ENCODE data around the gene GPR26.
"Not testable (repeated sequence)": the region's sequence is repeated elsewhere in the genome, so short reads cannot be mapped to it uniquely, and the experiment has no call there.

The GPR26 gene

GRCh38 chr10:123729523-123729922 is 63.4 kb downstream of the GPR26 start:
- WGBS, 2 experiments (ENCODE audit: insufficient coverage in 2 of 2): 80 to 83% methylated on average over 3 to 4 of the region's 6 CpGs
- no peak overlapping the region for H3K27ac ChIP-seq (ENCODE audit: low read depth, low read length, severe bottlenecking)
- no peaks in the 10 kb centered on the region for H3K36me3 ChIP-seq (ENCODE audit: control insufficient read depth, insufficient read depth, low read length)
- no peaks in the 10 kb centered on the region for H3K9me3 ChIP-seq (ENCODE audit: control insufficient read depth, low read length)
- H3K4me1 ChIP-seq (ENCODE audit: control insufficient read depth, insufficient read depth, low read length, poor library complexity, severe bottlenecking): no peaks in the 10 kb centered on the region
- H3K4me3 ChIP-seq (ENCODE audit: extremely low read depth, insufficient read depth, low read length, poor library complexity, severe bottlenecking): no peak overlapping the region

- not testable (repeated sequence) for H3K27ac ChIP-seq (ENCODE audit: low read depth, low read length, severe bottlenecking); H3K4me1 ChIP-seq (ENCODE audit: control insufficient read depth, insufficient read depth, low read length, poor library complexity, severe bottlenecking); H3K36me3 ChIP-seq (ENCODE audit: control insufficient read depth, insufficient read depth, low read length); H3K4me3 ChIP-seq (ENCODE audit: extremely low read depth, insufficient read depth, low read length, poor library complexity, severe bottlenecking); H3K9me3 ChIP-seq (ENCODE audit: control insufficient read depth, low read length)
- WGBS, 2 experiments (ENCODE audit: insufficient coverage in 2 of 2): 65 to 90% methylated on average over 2 of the region's 4 CpGs
These were observed 70.8 kb downstream of the GPR26 start for GRCh38 chr10:123736917-123737316.

- 81 to 96% methylated on average over 4 to 7 of the region's 7 CpGs for WGBS, 2 experiments (ENCODE audit: insufficient coverage in 2 of 2)
- Histone ChIP-seq H3K4me3 (ENCODE audit: extremely low read depth, insufficient read depth, low read length, poor library complexity, severe bottlenecking) (no peak overlapping the region), H3K4me1 (ENCODE audit: control insufficient read depth, insufficient read depth, low read length, poor library complexity, severe bottlenecking) (peaks cover 12% of the 10 kb centered on the region), H3K9me3 (ENCODE audit: control insufficient read depth, low read length) (no peaks in the 10 kb centered on the region), H3K27ac (ENCODE audit: low read depth, low read length, severe bottlenecking) (no peak overlapping the region), H3K36me3 (ENCODE audit: control insufficient read depth, insufficient read depth, low read length) (no peaks in the 10 kb centered on the region)
These were observed 75.0 kb downstream of the GPR26 start for GRCh38 chr10:123741146-123741545.

- H3K36me3 ChIP-seq (ENCODE audit: control insufficient read depth, insufficient read depth, low read length): no peaks in the 10 kb centered on the region
- peaks cover 12% of the 10 kb centered on the region for H3K4me1 ChIP-seq (ENCODE audit: control insufficient read depth, insufficient read depth, low read length, poor library complexity, severe bottlenecking)
- H3K27ac ChIP-seq (ENCODE audit: low read depth, low read length, severe bottlenecking): no peak overlapping the region
- WGBS, 2 experiments (ENCODE audit: insufficient coverage in 2 of 2): 94 to 97% methylated on average over 5 of the region's 5 CpGs
- H3K9me3 ChIP-seq (ENCODE audit: control insufficient read depth, low read length): no peaks in the 10 kb centered on the region
- no peak overlapping the region for H3K4me3 ChIP-seq (ENCODE audit: extremely low read depth, insufficient read depth, low read length, poor library complexity, severe bottlenecking)
These were observed 75.6 kb downstream of the GPR26 start for GRCh38 chr10:123741711-123742110.

- no peak overlapping the region for H3K4me3 ChIP-seq (ENCODE audit: extremely low read depth, insufficient read depth, low read length, poor library complexity, severe bottlenecking)
- H3K9me3 ChIP-seq (ENCODE audit: control insufficient read depth, low read length): no peaks in the 10 kb centered on the region
- H3K4me1 ChIP-seq (ENCODE audit: control insufficient read depth, insufficient read depth, low read length, poor library complexity, severe bottlenecking): peaks cover 12% of the 10 kb centered on the region
- 82 to 95% methylated on average over 8 to 10 of the region's 10 CpGs for WGBS, 2 experiments (ENCODE audit: insufficient coverage in 2 of 2)
- no peak overlapping the region for H3K27ac ChIP-seq (ENCODE audit: low read depth, low read length, severe bottlenecking)
- no peaks in the 10 kb centered on the region for H3K36me3 ChIP-seq (ENCODE audit: control insufficient read depth, insufficient read depth, low read length)
These were observed 76.7 kb downstream of the GPR26 start for GRCh38 chr10:123742751-123743440.

- Histone ChIP-seq H3K4me3 (ENCODE audit: extremely low read depth, insufficient read depth, low read length, poor library complexity, severe bottlenecking) (no peak overlapping the region), H3K36me3 (ENCODE audit: control insufficient read depth, insufficient read depth, low read length) (no peaks in the 10 kb centered on the region), H3K9me3 (ENCODE audit: control insufficient read depth, low read length) (no peaks in the 10 kb centered on the region), H3K4me1 (ENCODE audit: control insufficient read depth, insufficient read depth, low read length, poor library complexity, severe bottlenecking) (peaks cover 12% of the 10 kb centered on the region), H3K27ac (ENCODE audit: low read depth, low read length, severe bottlenecking) (no peak overlapping the region)
- 71 to 74% methylated on average over 10 to 12 of the region's 13 CpGs for WGBS, 2 experiments (ENCODE audit: insufficient coverage in 2 of 2)
These were observed 77.5 kb downstream of the GPR26 start for GRCh38 chr10:123743441-123744223.

GRCh38 chr10:123744224-123744536 is 78.0 kb downstream of the GPR26 start:
- 82 to 88% methylated on average over 4 to 6 of the region's 6 CpGs for WGBS, 2 experiments (ENCODE audit: insufficient coverage in 2 of 2)
- Histone ChIP-seq H3K4me1 (ENCODE audit: control insufficient read depth, insufficient read depth, low read length, poor library complexity, severe bottlenecking) (peaks cover 12% of the 10 kb centered on the region), H3K9me3 (ENCODE audit: control insufficient read depth, low read length) (no peaks in the 10 kb centered on the region), H3K27ac (ENCODE audit: low read depth, low read length, severe bottlenecking) (no peak overlapping the region), H3K36me3 (ENCODE audit: control insufficient read depth, insufficient read depth, low read length) (no peaks in the 10 kb centered on the region), H3K4me3 (ENCODE audit: extremely low read depth, insufficient read depth, low read length, poor library complexity, severe bottlenecking) (no peak overlapping the region)
